ENCODE results near the gene BOC.

DNA sequence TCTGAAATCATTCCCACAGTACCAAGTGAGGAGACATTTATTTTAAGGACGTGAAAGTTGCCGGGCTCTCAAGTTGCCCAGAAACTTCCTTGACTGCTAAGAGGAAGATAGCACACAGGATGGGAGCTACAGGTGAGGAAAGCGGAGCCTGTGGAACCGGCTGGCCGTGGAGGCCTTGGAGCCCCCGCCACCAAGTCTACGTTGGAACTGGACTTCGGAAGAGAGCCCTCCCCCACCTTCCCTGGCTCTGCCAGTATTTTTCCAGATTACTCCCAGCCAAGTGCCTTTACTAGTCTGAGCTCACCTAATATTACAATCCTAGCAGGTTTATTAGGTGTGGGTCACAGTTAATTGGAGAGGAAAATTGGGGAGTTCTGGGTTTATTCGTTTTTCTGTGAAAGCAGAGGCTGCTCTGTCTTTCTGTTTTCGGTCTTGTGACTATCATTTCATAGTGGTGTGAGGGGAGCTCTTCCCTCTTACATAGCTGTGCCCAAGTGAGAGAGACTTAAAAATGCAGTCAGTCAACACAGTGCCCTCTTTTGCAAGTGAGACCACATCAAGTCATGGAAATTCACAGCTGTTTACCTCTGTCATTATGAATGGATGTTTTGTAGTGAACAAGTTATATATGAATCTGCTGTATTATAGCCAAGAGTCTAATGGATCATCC is 6.8 kb downstream of the BOC start:
- TF ChIP-seq, protein P1, sequence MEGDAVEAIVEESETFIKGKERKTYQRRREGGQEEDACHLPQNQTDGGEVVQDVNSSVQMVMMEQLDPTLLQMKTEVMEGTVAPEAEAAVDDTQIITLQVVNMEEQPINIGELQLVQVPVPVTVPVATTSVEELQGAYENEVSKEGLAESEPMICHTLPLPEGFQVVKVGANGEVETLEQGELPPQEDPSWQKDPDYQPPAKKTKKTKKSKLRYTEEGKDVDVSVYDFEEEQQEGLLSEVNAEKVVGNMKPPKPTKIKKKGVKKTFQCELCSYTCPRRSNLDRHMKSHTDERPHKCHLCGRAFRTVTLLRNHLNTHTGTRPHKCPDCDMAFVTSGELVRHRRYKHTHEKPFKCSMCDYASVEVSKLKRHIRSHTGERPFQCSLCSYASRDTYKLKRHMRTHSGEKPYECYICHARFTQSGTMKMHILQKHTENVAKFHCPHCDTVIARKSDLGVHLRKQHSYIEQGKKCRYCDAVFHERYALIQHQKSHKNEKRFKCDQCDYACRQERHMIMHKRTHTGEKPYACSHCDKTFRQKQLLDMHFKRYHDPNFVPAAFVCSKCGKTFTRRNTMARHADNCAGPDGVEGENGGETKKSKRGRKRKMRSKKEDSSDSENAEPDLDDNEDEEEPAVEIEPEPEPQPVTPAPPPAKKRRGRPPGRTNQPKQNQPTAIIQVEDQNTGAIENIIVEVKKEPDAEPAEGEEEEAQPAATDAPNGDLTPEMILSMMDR (IDR thresholded peaks at IDR 0.05; ENCODE audit: low read depth, low read length, poor library complexity, severe bottlenecking), result no peak
- TF ChIP-seq EZH2phosphoT487 (IDR thresholded peaks at IDR 0.05; ENCODE audit: borderline replicate concordance, low read length), result no peak

Measured in DOHH2 (cell line).